GOT3 (cell line): ENCODE data around the gene PLEKHH1.

Experiments
- DNase-seq: peaks from one replicate; lab custom pipeline; 2025; ENCODE audit warnings: mixed read lengths; lab: John Stamatoyannopoulos, UW

Gene PLEKHH1

DNA sequence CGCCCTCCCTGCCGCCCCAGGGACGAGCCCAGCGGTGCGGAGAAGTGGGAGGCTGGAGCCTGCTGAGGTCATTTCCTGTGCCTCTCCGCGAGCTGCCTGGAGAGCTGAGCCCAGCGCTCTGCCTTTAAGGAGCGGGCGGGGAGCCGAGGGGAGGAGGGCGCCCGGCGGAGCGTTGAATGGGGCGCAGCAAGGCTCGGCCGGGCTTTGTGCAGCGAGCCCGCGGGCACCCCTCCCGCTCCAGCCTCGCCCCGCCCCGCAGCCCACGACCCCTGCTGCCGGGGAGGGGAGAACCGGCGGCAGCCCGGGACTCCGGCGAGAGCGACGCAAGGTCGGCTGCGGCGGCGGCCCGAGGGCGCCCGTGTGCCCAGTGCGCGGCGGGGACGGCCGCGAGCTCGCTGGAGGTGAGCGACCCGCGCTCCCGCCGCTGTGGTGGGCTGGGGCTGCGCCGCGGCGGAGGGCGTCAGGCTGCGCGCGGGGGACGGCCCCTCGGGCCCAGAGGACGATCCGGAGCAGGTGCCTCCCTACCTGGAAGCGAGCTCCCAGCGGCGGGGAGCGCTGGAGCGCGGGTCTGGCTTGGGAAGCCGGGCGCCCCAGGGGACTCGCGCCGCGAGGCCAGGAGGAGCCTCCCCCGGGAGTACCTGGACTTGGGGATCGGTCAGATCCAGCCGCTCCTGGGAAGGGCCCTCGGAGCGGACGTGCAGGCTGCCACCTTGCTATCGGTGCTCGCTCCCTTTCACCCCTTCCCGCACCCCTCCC, at the start of gene PLEKHH1:
TSS of gene PLEKHH1 (plus strand) at position 293 of the 756 bp plus-strand sequence. CDS start 8,578 bp downstream, outside the sequence.
- DNase-seq = no peak

DNA sequence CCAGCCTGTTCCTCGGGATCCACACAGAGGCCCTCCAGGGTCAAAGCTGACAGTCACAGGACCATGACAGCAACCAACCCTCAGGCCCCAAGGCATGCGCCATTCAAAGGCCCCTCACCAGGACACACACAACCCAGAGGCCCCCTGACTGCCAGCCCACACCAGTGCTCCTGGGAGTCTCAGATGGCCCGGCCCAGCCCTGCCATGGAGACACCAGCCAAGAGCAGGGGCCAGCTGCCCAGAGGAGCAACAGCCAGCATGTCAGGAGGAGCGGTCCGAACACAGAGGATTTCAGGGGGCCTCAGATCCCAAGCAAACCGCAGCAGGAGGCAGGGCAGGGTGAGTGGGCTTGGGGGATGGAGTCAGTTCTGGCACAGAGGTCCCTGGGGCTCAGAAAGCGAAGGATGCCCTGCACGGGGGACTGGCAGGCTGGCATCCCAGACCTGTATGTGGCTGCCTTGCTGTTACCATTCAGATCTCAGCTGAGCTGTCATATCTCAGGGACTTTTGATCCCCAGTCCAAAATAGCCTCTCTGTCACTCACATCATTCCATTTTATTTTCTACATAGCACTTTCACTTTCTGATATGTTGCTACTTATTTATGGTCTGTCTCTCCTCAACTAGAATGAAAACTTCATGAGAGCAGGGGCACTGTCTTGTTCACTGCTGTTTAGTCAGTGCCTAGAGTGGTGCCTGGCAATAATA, 49.4 kb upstream of the PLEKHH1 start:
- no peak for DNase-seq

- no peak for DNase-seq
These were observed 47.5 kb upstream of the PLEKHH1 start for GRCh38 chr14:67485501-67486095.

- no peak for DNase-seq
These were observed 46.2 kb upstream of the PLEKHH1 start for GRCh38 chr14:67486890-67487289.

DNA sequence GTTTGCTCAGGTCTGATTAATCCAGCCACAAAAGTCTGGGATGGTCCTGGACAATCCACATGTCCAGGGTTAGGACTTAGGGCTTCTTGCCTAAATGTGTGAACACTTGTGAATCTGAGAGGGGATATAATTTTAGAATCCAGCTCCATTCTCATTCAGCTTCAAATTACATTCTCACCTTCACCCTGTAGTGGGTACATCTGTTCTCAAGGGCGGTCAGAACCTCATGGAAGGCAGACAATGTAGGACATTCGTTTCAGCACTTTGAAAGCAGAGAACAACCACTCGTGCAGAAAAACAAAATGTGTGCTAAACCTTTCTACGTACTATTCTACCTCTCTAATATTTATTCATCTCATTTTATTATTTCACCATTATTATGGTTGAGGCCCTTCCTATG, 45.8 kb upstream of the PLEKHH1 start:
- DNase-seq = no peak

- no peak for DNase-seq
These were observed 44.9 kb upstream of the PLEKHH1 start, which contains the start of gene TMEM229B for GRCh38 chr14:67487937-67488893. TMEM229B (minus strand) TSS chr14:67488721; CDS start chr14:67473923, 14,798 bp downstream.

DNA sequence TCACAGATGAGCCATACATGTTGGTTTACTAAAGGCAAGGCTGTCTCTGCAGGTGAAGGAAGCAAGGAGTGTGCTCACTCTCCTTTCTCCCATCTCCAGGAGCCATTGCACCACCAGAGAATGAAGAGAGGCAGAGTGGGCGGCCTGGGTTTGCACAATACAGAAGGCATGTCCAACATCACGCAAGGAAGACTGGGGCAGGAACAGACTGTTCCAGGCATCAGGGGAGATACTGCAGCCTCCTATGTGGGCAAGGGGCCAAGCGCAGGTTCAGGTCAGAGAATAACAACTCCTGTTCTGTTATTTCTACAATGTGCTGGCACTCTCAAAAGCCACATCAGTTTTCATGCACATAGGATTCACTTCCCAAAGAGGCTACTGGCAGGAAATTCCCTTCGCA, 42.9 kb upstream of the PLEKHH1 start:
- no peak for DNase-seq

DNA sequence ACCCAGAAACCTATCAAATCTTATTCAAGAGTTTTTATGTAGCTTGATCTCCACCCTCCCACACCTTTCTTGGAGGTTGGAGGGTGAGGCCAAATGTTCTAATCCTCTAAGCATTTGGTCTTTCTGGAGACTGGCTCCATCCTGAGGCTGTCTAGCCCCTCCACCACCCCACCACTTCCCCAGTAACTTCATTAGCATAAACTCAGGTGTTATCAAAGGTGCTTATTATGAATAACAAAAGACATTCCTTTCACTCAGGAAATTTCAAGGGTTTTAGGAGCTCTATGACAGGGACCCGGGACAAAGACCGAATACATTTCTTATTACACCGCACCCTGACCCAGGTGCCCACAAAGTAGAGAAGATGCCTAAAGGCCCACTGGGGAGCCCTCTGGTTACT, 41.8 kb upstream of the PLEKHH1 start:
- no peak for DNase-seq

- DNase-seq = no peak
These were observed 41.2 kb upstream of the PLEKHH1 start for GRCh38 chr14:67491741-67492507.

DNA sequence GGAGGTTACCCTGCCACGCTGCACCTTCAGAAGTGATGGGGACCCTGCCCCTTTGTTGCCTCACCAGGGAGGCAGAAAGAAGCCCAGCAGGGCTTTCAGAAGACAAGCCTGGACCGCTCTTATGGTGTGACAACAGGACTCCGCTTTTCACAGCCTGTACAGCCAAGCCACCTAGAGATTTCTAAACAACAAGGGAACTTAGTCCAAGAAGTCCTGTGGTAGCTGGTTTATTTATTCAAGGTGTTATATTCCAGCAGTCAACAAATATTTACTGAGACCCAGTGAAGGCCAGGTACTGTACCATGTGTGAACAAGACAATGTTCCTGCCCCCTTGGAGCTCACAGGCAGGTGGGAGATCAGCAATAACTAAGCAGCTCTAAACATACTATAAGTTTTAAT, 40.6 kb upstream of the PLEKHH1 start:
- DNase-seq = no peak

DNA sequence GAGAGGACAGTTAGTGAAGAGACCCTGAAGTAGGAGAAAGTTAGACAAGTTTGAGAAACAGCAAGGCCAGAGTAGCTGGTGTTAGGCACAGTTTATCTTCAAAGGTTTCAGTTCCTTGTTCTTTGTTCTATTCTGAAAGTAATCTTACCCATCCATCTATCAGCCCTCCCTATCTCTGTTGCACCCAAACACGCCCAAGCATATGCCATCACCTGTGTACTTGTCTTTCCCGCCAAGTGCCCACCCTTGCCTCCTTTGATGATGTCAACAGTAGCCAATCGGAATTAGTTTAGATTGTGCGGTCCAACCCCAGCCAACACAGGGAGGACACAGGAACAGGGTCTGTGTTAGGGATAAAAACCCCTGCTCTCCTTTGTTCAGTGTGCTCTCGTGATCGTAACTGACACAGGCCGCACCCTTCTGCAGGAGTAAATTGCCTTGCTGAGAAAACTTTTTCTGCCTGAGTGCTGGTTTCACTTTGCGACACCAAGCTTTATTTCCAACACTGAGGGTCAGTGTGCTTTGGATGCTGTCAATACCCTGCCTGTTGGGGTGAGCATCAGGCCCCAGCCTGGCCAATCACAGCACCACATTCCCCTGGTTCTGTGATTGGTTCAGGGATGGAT, 39.9 kb upstream of the PLEKHH1 start:
- DNase-seq = no peak

DNA sequence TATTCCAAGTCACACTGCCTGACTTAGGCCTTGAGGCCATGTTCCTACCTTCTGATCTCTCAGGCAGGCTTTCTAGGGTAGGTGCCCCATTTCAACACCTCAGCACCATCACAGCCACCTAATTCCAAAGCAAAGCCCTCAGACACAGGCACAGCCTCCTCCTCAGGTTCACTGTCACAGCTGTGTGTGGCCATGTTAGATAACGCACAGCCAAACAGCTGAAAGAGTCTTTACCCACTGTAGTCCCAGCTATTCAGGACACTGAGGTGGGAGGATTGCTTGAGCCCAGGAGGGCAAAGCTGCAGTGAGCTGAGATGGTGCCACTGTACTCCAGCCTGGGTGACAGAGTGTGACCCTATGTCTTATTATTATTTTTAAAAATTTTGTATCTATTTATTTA, 37.3 kb upstream of the PLEKHH1 start:
- DNase-seq = no peak

GRCh38 chr14:67497216-67497615, 35.9 kb upstream of the PLEKHH1 start:
- DNase-seq = no peak

- DNase-seq = no peak
These were observed 35.4 kb upstream of the PLEKHH1 start for GRCh38 chr14:67497716-67498115.

DNA sequence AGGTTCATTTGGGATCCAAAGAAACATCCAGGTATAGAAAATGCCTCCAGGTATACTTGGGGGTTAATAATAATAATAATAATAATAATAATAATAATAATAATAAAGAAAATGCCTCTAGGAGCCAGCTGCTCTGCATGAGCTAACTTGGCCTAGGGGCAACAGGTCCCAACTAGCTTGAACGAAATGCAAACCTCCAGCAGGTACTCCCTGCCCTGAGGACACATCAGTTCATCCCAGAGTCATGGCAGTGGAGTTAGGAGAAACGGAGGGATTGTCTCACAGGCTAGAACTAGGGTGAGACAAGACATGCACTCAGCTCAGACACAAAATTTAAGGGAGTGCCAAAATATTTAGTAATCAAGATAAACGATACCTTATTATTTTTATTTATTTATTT, 32.1 kb upstream of the PLEKHH1 start:
- DNase-seq = no peak

DNA sequence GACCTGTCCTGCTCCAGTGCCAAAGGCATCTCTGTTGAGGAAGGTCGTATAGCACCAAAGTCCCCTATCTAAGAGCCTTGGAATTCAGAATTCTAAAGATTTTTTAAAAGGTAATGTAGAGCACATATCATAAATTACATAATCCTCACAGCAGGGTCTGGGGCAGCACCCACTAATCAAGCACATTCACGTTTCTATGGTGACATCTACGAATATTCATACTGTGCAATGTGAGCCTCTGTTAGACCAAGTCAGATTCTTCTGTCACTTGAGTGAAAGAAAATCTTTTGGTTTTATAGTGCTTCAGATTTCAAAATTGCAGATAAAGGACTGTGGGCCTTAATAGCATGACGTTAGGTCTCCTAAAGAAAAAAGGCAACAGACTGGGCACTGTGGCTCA, 31.4 kb upstream of the PLEKHH1 start:
- DNase-seq = no peak

GRCh38 chr14:67502867-67503266, 30.2 kb upstream of the PLEKHH1 start:
- DNase-seq = no peak

DNA sequence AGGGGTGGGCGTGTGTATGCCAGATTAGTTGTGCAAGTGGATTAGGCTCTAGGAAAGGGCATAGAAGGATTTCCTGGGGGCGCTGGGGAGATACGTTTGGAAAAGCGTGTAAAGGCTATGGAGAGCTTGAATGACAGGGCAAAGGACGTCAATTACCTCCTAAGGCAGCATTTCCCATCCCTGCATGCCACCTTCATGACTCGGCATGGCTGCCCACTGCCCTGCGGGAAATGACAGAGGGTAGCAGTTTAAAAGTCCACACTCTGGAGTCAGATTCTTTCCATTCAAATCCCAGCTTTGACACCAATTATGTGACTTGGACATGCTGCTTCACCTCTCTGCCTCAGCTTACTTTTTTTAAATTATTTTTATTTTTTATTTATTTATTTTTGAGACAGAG, 29.8 kb upstream of the PLEKHH1 start:
- DNase-seq = no peak

GRCh38 chr14:67505254-67505653, 27.8 kb upstream of the PLEKHH1 start:
- DNase-seq = no peak

DNA sequence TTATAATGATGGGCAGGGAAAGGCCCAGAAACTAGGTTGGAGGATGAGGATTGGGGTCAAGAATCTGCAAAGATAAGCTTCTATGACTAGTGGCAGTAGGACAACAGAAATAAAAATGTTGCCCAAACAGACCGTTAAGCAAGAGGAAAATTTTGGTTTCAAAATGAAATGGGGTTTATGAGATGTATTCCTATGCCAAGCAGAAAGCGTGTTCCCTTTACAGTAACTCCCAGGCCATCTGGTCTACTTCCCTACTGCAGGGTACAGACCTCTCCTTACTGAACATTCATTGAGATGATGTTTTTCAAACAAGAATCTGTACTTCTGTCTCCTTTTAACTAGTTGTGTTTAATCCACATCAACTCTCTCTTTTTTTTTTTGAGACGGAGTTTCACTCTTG, 24.1 kb upstream of the PLEKHH1 start:
- no peak for DNase-seq

GRCh38 chr14:67510121-67510520, 23.0 kb upstream of the PLEKHH1 start:
- no peak for DNase-seq
